KMS-11 (cell line): Measurements from ENCODE around the gene CNP.

Experiments
- H2AFZ ChIP-seq: fragments of 200-600 bp; sonication (generic); 2 replicates; pipeline ENCODE4 v1.6.1; 2016; ENCODE audit warnings: antibody characterized with exemption, mixed run types, low read depth
- H3K27ac ChIP-seq: fragments of 200-600 bp; sonication (generic); 2 replicates; pipeline ENCODE4 v1.6.1; 2016; ENCODE audit warnings: mild to moderate bottlenecking, mixed run types
- H3K27me3 ChIP-seq: fragments of 200-600 bp; sonication (generic); 2 replicates; pipeline ENCODE4 v1.6.1; 2017; ENCODE audit warnings: mild to moderate bottlenecking, low read depth, mixed run types, moderate library complexity; ENCODE audit not compliant: insufficient read depth
- H3K36me3 ChIP-seq: fragments of 200-600 bp; sonication (generic); 2 replicates; pipeline ENCODE4 v1.6.1; 2017; ENCODE audit warnings: mild to moderate bottlenecking, mixed run types; ENCODE audit not compliant: insufficient read depth
- H3K4me1 ChIP-seq: fragments of 200-600 bp; sonication (generic); 2 replicates; pipeline ENCODE4 v1.6.1; 2016; ENCODE audit warnings: mild to moderate bottlenecking, low read depth, mixed run types; ENCODE audit not compliant: poor library complexity, severe bottlenecking
- H3K4me2 ChIP-seq: fragments of 200-600 bp; sonication (generic); 2 replicates; pipeline ENCODE4 v1.7.0; 2016; ENCODE audit warnings: mild to moderate bottlenecking, mixed run types
- H3K4me3 ChIP-seq: fragments of 200-600 bp; sonication (generic); IDR thresholded peaks from 2 replicates; pipeline ENCODE4 v1.6.1; 2017; ENCODE audit warnings: low read depth, low read length, mixed read lengths; ENCODE audit not compliant: insufficient read depth
- H3K79me2 ChIP-seq: fragments of 200-600 bp; sonication (generic); 2 replicates; pipeline ENCODE4 v1.6.1; 2016; ENCODE audit warnings: low read depth, mixed run types; ENCODE audit not compliant: insufficient read depth
- H3K9ac ChIP-seq: fragments of 200-600 bp; sonication (generic); 2 replicates; pipeline ENCODE4 v1.6.1; 2016; ENCODE audit warnings: mild to moderate bottlenecking, mixed run types
- H4K20me1 ChIP-seq: fragments of 200-600 bp; sonication (generic); 2 replicates; pipeline ENCODE4 v1.6.1; 2016; ENCODE audit warnings: mild to moderate bottlenecking, mixed run types; ENCODE audit not compliant: insufficient read depth
- TF ChIP-seq, protein P1 (sequence below): fragments of 200-600 bp; sonication (generic); conservative IDR thresholded peaks from 2 replicates; pipeline ENCODE4 v1.6.1; 2017; ENCODE audit warnings: low read depth, mild to moderate bottlenecking, antibody characterized with exemption, low read length, moderate library complexity, mixed read lengths

CNP gene

DNA sequence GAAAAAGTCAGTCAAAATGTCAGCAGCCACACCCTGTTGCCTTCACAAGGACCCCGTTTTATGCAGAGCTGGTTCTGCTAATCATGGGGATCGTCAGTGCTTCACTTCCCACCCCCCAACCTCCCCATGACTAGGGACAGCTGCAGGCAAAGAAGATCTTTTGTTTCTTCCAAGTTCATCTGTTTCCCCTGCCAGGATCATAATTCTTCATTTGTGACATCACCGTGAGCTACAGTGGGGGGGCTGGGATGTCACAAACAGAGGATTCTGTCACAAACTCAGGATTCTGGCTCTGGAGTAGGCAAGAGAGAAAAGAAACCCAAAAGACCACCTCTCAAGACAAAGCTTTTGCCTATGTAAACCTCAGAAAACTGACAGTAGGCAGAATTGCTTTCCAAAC is 26.0 kb downstream of the CNP start:
- H4K20me1 ChIP-seq: 0 out of 2 replicates have a peak, but pooled peaks cover 4% of the 10 kb centered on the region
- peaks cover 9% of the 10 kb centered on the region for H3K4me1 ChIP-seq
- no peak overlapping the region for H2AFZ ChIP-seq
- peaks cover 19% of the 10 kb centered on the region; the same call in 1 of the 2 replicates for H3K36me3 ChIP-seq
- no peak overlapping the region for H3K9ac ChIP-seq
- TF ChIP-seq, protein P1, sequence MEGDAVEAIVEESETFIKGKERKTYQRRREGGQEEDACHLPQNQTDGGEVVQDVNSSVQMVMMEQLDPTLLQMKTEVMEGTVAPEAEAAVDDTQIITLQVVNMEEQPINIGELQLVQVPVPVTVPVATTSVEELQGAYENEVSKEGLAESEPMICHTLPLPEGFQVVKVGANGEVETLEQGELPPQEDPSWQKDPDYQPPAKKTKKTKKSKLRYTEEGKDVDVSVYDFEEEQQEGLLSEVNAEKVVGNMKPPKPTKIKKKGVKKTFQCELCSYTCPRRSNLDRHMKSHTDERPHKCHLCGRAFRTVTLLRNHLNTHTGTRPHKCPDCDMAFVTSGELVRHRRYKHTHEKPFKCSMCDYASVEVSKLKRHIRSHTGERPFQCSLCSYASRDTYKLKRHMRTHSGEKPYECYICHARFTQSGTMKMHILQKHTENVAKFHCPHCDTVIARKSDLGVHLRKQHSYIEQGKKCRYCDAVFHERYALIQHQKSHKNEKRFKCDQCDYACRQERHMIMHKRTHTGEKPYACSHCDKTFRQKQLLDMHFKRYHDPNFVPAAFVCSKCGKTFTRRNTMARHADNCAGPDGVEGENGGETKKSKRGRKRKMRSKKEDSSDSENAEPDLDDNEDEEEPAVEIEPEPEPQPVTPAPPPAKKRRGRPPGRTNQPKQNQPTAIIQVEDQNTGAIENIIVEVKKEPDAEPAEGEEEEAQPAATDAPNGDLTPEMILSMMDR: no peak
- no peaks in the 10 kb centered on the region for H3K79me2 ChIP-seq
- no peak overlapping the region for H3K27ac ChIP-seq
- H3K27me3 ChIP-seq: no peaks in the 10 kb centered on the region
- no peak overlapping the region for H3K4me3 ChIP-seq
- no peak overlapping the region for H3K4me2 ChIP-seq

DNA sequence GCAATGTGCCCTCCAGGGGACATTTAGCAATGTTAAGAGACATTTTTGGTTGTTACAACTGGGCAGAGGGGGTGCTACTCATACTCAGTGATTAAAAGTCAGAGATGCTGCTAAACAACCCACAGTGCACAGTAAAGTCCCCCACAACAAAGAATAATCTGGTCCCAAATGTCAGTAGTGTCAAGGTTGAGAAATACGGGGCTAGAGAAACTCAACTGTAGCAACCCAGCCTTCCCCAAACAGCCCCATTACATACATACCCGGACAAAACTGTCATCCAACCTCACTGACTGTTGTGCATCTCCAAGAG is 30.2 kb downstream of the CNP start:
- no peak overlapping the region for H3K9ac ChIP-seq
- H3K4me3 ChIP-seq: no peak overlapping the region
- H3K79me2 ChIP-seq: peaks cover 17% of the 10 kb centered on the region
- H2AFZ ChIP-seq: no peak overlapping the region
- no peaks in the 10 kb centered on the region for H3K4me1 ChIP-seq
- no peak overlapping the region for H3K27ac ChIP-seq
- TF ChIP-seq, protein P1: no peak
- H4K20me1 ChIP-seq: peaks cover 8% of the 10 kb centered on the region
- H3K27me3 ChIP-seq: no peaks in the 10 kb centered on the region
- peaks cover 28% of the 10 kb centered on the region; the same call in 1 of the 2 replicates for H3K36me3 ChIP-seq
- H3K4me2 ChIP-seq: no peak overlapping the region

DNA sequence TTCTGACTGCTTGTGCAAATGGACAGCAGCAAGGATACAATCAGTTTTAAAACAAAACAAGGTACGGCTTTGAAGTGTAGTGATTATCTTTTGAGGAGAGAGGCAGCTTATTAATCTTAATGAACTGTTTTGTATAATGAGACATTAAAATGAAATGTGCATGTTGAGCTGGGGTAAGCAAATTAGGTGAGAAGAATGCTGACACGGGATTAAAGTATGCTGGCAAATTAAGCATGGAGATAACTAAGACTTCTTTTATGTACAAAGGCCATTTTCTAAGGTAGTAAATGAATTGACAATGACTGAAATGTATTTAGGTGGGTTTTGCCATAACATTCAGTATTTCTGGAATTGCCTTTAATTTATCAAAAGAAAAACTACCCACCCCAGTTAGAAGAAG is 31.9 kb downstream of the CNP start:
- Histone ChIP-seq H3K4me1 (no peaks in the 10 kb centered on the region), H3K4me2 (no peak overlapping the region), H3K27ac (no peak overlapping the region)

DNA sequence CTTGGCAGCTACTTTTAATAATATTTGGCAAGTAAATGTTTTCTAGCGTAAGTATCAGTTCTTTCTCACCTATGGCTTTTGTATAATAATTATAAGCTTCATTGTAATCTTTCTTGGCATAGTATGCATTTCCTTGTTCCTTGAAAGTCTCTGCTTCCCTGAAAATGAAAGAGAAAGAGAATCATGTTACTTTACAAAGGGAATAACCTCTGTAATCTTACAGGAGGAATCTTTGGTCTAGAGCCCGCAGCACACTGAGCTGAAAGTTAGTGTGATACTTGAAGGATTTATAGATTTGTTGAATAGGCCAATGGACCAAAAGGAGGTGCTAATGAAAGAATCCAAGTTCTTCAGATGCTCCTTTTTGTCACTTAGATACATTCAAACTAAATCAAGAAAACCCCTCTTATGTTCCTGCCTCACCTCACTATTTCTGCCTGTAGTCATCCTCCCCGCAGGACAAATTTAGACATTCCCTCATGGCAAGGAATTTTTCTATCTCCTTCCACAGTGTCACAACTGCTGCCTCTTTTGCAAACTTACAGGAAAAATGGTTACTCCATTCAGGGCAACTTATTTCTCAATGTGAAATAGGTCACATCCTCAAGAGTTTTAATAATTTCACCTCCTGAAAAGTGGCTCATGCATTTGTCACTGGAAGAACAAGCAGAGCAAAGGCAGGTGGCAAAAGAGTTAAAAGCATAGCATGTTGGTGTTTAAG is 34.0 kb downstream of the CNP start:
- Histone ChIP-seq H3K4me1 (no peaks in the 10 kb centered on the region), H3K4me3 (no peak overlapping the region), H3K27ac (no peak overlapping the region), H3K36me3 (peaks cover 25% of the 10 kb centered on the region; the same call in 1 of the 2 replicates), H3K79me2 (peaks cover 52% of the 10 kb centered on the region), H3K9ac (no peak overlapping the region), H4K20me1 (peaks cover 10% of the 10 kb centered on the region), H2AFZ (no peak overlapping the region), H3K4me2 (no peak overlapping the region), H3K27me3 (no peaks in the 10 kb centered on the region)
- TF ChIP-seq, protein P1: no peak

More for the DNA sequence above, 31.9 kb downstream of the CNP start:
- peaks cover 10% of the 10 kb centered on the region for H4K20me1 ChIP-seq
- no peaks in the 10 kb centered on the region for H3K27me3 ChIP-seq
- H3K79me2 ChIP-seq: peaks cover 33% of the 10 kb centered on the region
- TF ChIP-seq, protein P1: no peak
- H3K4me3 ChIP-seq: no peak overlapping the region
- H3K36me3 ChIP-seq: peaks cover 30% of the 10 kb centered on the region; the same call in 1 of the 2 replicates
- H2AFZ ChIP-seq: no peak overlapping the region
- H3K9ac ChIP-seq: no peak overlapping the region
